HFFc6 (cell line): ENCODE measurements around the gene PPP1R3E. TPM values are rescaled to one million over a fixed set of nuclear protein-coding genes. Genes with fewer than 3 reads are reported as not detected.
A peak's percentile ranks its signal among the peaks of the same experiment; 100 is the strongest.

Source experiments
- DNase-seq: peaks from one replicate; pipeline ENCODE4 v3.0.0-alpha.2; 2018
- H3K27ac Mint-ChIP-seq: 2 replicates; pipeline ENCODE4 v1.8.0; 2020; ENCODE audit warnings: mild to moderate bottlenecking, mixed read lengths
- H3K27me3 Mint-ChIP-seq: 2 replicates; pipeline ENCODE4 v1.8.0; 2021; ENCODE audit warnings: mild to moderate bottlenecking, moderate library complexity, mixed read lengths; ENCODE audit not compliant: insufficient read depth
- H3K36me3 Mint-ChIP-seq: 2 replicates; pipeline ENCODE4 v1.8.0; 2021; ENCODE audit warnings: low read depth, mixed read lengths
- H3K4me1 Mint-ChIP-seq: 2 replicates; pipeline ENCODE4 v1.8.0; 2020; ENCODE audit warnings: low read depth, mixed read lengths
- H3K4me3 Mint-ChIP-seq: 2 replicates; pipeline ENCODE4 v1.8.0; 2020; ENCODE audit warnings: mild to moderate bottlenecking, moderate library complexity, mixed read lengths
- H3K9me3 Mint-ChIP-seq: 2 replicates; pipeline ENCODE4 v1.8.0; 2020; ENCODE audit warnings: mild to moderate bottlenecking, mixed read lengths
- CTCF ChIP-seq: fragments of 200-600 bp; sonication (generic); IDR thresholded peaks from 2 replicates; pipeline ENCODE4 v1.5.0; 2021; ENCODE audit warnings: antibody characterized with exemption, mild to moderate bottlenecking
- total RNA-seq, 6 experiments: library from RNA; stranded (reverse); fragmentation: NEBNext Ultra II Directional; extraction: Animal tissue kit (Norgen Biotek cat#: 25700); gene quantifications; 2 replicates in 1 of 6; 3 replicates in 5 of 6; pipeline ENCODE4 v1.2.3, GENCODE V29; 2021

PPP1R3E gene
- total RNA-seq, 6 experiments from 2014 or later = 2.3 to 3.8 (median 2.6) TPM

- TF ChIP-seq CTCF = no peak
- DNase-seq = no peak
- no peaks in the 10 kb centered on the region for H3K9me3 Mint-ChIP-seq
- no peak overlapping the region for H3K27ac Mint-ChIP-seq
- H3K27me3 Mint-ChIP-seq = peaks cover 4% of the 10 kb centered on the region
- H3K36me3 Mint-ChIP-seq = peaks cover 40% of the 10 kb centered on the region
- peaks cover 30% of the 10 kb centered on the region for H3K4me1 Mint-ChIP-seq
- H3K4me3 Mint-ChIP-seq = no peak overlapping the region
These were observed 21.3 kb upstream of the PPP1R3E start for GRCh38 chr14:23323838-23324454.

- peaks cover 30% of the 10 kb centered on the region for H3K4me1 Mint-ChIP-seq
- no peak for TF ChIP-seq CTCF
- no peak for DNase-seq
- peak overlapping the region; percentile 96 for H3K27ac Mint-ChIP-seq
- peak overlapping the region; percentile 92 for H3K4me3 Mint-ChIP-seq
- peaks cover 40% of the 10 kb centered on the region for H3K36me3 Mint-ChIP-seq
- H3K9me3 Mint-ChIP-seq = no peaks in the 10 kb centered on the region
- H3K27me3 Mint-ChIP-seq = peaks cover 4% of the 10 kb centered on the region
These were observed 20.2 kb upstream of the PPP1R3E start for GRCh38 chr14:23322568-23323517.

GRCh38 chr14:23321572-23322547, 19.2 kb upstream of the PPP1R3E start:
- Mint-ChIP-seq H3K27me3 (peaks cover 4% of the 10 kb centered on the region), H3K9me3 (no peaks in the 10 kb centered on the region), H3K27ac (peak overlapping the region; percentile 96), H3K4me1 (peaks cover 30% of the 10 kb centered on the region), H3K4me3 (peak overlapping the region; percentile 92), H3K36me3 (peaks cover 44% of the 10 kb centered on the region)
- no peak; the same call in 1 of the 2 replicates for TF ChIP-seq CTCF
- DNase-seq = peak; percentile 66

- H3K4me1 Mint-ChIP-seq = peaks cover 35% of the 10 kb centered on the region
- H3K4me3 Mint-ChIP-seq = peak within 1 kb of the TSS; percentile 92
- TF ChIP-seq CTCF = no peak
- peak within 1 kb of the TSS; percentile 96 for H3K27ac Mint-ChIP-seq
- peak; percentile 100 for DNase-seq
- no peaks in the 10 kb centered on the region for H3K9me3 Mint-ChIP-seq
- peaks cover 4% of the 10 kb centered on the region for H3K27me3 Mint-ChIP-seq
- peaks cover 45% of the 10 kb centered on the region for H3K36me3 Mint-ChIP-seq
These were observed 18.2 kb upstream of the PPP1R3E start, which contains the start of gene PABPN1 for GRCh38 chr14:23320584-23321571. PABPN1 (plus strand) TSS chr14:23321457; CDS start chr14:23321470, 13 bp downstream.
